ENCODE results near the gene SPOCD1.

DNA sequence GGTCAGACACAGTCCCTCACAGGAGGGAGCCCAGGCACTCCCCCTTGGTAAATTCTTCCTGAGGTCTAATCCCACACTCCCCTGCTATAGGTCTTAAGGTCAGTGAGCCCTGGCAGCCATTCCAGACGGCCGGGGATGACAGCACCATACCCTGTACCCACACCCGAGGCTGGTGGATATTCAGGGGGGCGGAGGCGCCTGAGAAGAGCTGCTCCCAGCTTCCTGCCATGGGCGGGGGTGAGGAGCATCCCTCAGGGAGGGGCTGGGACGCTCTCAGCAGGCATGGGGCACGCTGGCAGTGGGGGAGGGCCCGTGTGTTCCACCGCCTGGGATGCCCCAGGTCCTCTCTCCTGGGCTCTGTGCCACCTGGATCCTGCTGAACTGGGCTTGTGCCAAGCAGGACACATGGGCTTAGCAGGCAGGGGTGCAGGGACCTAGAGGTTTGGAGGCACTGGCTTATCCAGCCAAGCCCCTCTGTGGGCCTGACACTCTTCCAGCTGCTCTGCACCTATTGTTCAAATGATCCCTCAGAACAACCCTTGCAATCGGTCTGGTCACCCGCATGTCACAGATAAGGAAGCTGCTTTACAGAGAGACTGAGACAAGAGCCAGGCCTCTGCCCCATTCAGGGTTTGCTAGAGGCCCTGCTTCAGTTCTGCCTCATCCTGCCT lies 46.0 kb downstream of the SPOCD1 start:
- TF ChIP-seq, protein P1, sequence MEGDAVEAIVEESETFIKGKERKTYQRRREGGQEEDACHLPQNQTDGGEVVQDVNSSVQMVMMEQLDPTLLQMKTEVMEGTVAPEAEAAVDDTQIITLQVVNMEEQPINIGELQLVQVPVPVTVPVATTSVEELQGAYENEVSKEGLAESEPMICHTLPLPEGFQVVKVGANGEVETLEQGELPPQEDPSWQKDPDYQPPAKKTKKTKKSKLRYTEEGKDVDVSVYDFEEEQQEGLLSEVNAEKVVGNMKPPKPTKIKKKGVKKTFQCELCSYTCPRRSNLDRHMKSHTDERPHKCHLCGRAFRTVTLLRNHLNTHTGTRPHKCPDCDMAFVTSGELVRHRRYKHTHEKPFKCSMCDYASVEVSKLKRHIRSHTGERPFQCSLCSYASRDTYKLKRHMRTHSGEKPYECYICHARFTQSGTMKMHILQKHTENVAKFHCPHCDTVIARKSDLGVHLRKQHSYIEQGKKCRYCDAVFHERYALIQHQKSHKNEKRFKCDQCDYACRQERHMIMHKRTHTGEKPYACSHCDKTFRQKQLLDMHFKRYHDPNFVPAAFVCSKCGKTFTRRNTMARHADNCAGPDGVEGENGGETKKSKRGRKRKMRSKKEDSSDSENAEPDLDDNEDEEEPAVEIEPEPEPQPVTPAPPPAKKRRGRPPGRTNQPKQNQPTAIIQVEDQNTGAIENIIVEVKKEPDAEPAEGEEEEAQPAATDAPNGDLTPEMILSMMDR (IDR thresholded peaks at IDR 0.05; ENCODE audit: low read depth, low read length, missing input control): no peak
- TF ChIP-seq JUND (IDR thresholded peaks at IDR 0.05) (no peak), TAF1 (conservative IDR thresholded peaks at IDR 0.05) (no peak), HNF4G (IDR thresholded peaks at IDR 0.05) (no peak), RAD21 (IDR thresholded peaks at IDR 0.05) (no peak), SP1 (IDR thresholded peaks at IDR 0.05) (no peak)
- TF ChIP-seq, protein P2, sequence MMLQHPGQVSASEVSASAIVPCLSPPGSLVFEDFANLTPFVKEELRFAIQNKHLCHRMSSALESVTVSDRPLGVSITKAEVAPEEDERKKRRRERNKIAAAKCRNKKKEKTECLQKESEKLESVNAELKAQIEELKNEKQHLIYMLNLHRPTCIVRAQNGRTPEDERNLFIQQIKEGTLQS (IDR thresholded peaks at IDR 0.05): no peak

All from liver (tissue), 3 donors.